ENCODE results near the gene FAM163B. TPM values are rescaled to one million over a fixed set of nuclear protein-coding genes. Genes with fewer than 3 reads are reported as not detected.

The FAM163B gene
- total and polyA plus RNA-seq, 2 donors (not counting 1 experiment from before 2014, with no cell fraction given) = not detected

- H3K27me3 Mint-ChIP-seq = peaks cover 19% of the 10 kb centered on the region
- H3K9me3 ChIP-seq (ENCODE audit: control extremely low read depth in 1 of 3, control insufficient read depth in 2 of 3, insufficient read depth in 1 of 3, low read length in 2 of 3) = peaks cover 0 to 8% (median 0%) of the 10 kb centered on the region in 3 donors
- no peaks in the 10 kb centered on the region for H4K20me1 ChIP-seq (ENCODE audit: control insufficient read depth, insufficient read depth, low read length, poor library complexity, severe bottlenecking)
- H3K4me1 ChIP-seq (ENCODE audit: control insufficient read depth in 2 of 2, insufficient read depth in 2 of 2, low read length in 2 of 2) = peaks cover 13 to 21% of the 10 kb centered on the region in 2 donors
- H3K27me3 ChIP-seq (replicated peaks in 1 of 4; ENCODE audit: control extremely low read depth in 1 of 4, control insufficient read depth in 3 of 4, insufficient read depth in 4 of 4, low read length in 3 of 4) = peaks cover 0 to 32% (median 4%) of the 10 kb centered on the region in 4 experiments
- peaks cover 20% of the 10 kb centered on the region for H3K4me1 Mint-ChIP-seq
- ATAC-seq (ENCODE audit: low read depth) (no peak), DNase-seq (no peak)
- no peak overlapping the region for H3K27ac Mint-ChIP-seq
- ChIA-PET POLR2A (no interaction called here), CTCF (no interaction called here)
- H2AFZ ChIP-seq (ENCODE audit: insufficient read depth, low read depth, low read length, poor library complexity, severe bottlenecking) = no peak overlapping the region
- H3K27ac ChIP-seq (ENCODE audit: low read length in 2 of 2) = no peak overlapping the region
- no peak for TF ChIP-seq EZH2 (IDR thresholded peaks at IDR 0.05; ENCODE audit: borderline replicate concordance, insufficient read depth, low read depth, low read length, poor library complexity, severe bottlenecking)
- no peak for TF ChIP-seq CTCF (IDR thresholded peaks at IDR 0.05)
- H3K4me3 Mint-ChIP-seq = no peak overlapping the region
- H3K9me3 Mint-ChIP-seq (ENCODE audit: insufficient read depth) = no peaks in the 10 kb centered on the region
- H3K36me3 ChIP-seq (replicated peaks in 1 of 2; ENCODE audit: control extremely low read depth in 1 of 2, control insufficient read depth in 1 of 2, extremely low read depth in 1 of 2, insufficient read depth in 2 of 2, low read length in 1 of 2) = no peaks in the 10 kb centered on the region
- H3K79me2 ChIP-seq (ENCODE audit: control insufficient read depth, insufficient read depth, low read length) = no peaks in the 10 kb centered on the region
- 98% methylated on average over 11 of the region's 15 CpGs for WGBS (ENCODE audit: insufficient coverage)
- no peak overlapping the region for H3K4me2 ChIP-seq (replicated peaks; ENCODE audit: low read depth, low read length, poor library complexity, severe bottlenecking)
- intact Hi-C loops (cut with micrococcal nuclease) = no loop called here
- H3K9ac ChIP-seq (ENCODE audit: low read length) = no peak overlapping the region
- no peak overlapping the region for H3K4me3 ChIP-seq (ENCODE audit: control extremely low read depth in 1 of 5, extremely low read depth in 1 of 5, insufficient read depth in 1 of 5, low read depth in 2 of 5, low read length in 4 of 5)
Observed at GRCh38 chr9:133560311-133560710, 48.9 kb downstream of the FAM163B start.

- ATAC-seq (ENCODE audit: low read depth) (peak; percentile 21), DNase-seq (no peak)
- ChIA-PET POLR2A (no interaction called here), CTCF (no interaction called here)
- Histone ChIP-seq H3K27ac (ENCODE audit: low read length in 2 of 2) (no peak overlapping the region), H3K9ac (ENCODE audit: low read length) (no peak overlapping the region), H4K20me1 (ENCODE audit: control insufficient read depth, insufficient read depth, low read length, poor library complexity, severe bottlenecking) (no peaks in the 10 kb centered on the region), H3K4me3 (ENCODE audit: control extremely low read depth in 1 of 5, extremely low read depth in 1 of 5, insufficient read depth in 1 of 5, low read depth in 2 of 5, low read length in 4 of 5) (no peak overlapping the region), H3K9me3 (ENCODE audit: control extremely low read depth in 1 of 3, control insufficient read depth in 2 of 3, insufficient read depth in 1 of 3, low read length in 2 of 3) (peaks cover 0 to 8% (median 0%) of the 10 kb centered on the region in 3 donors), H3K79me2 (ENCODE audit: control insufficient read depth, insufficient read depth, low read length) (no peaks in the 10 kb centered on the region), H3K4me2 (replicated peaks; ENCODE audit: low read depth, low read length, poor library complexity, severe bottlenecking) (peak overlapping the region; percentile 49), H3K36me3 (replicated peaks in 1 of 2; ENCODE audit: control extremely low read depth in 1 of 2, control insufficient read depth in 1 of 2, extremely low read depth in 1 of 2, insufficient read depth in 2 of 2, low read length in 1 of 2) (no peaks in the 10 kb centered on the region), H3K27me3 (replicated peaks in 1 of 4; ENCODE audit: control extremely low read depth in 1 of 4, control insufficient read depth in 3 of 4, insufficient read depth in 4 of 4, low read length in 3 of 4) (peaks cover 0 to 32% (median 4%) of the 10 kb centered on the region in 4 experiments), H2AFZ (ENCODE audit: insufficient read depth, low read depth, low read length, poor library complexity, severe bottlenecking) (peak overlapping the region; percentile 21), H3K4me1 (ENCODE audit: control insufficient read depth in 2 of 2, insufficient read depth in 2 of 2, low read length in 2 of 2) (peaks cover 13 to 21% of the 10 kb centered on the region in 2 donors)
- H3K27ac Mint-ChIP-seq = no peak overlapping the region
- H3K4me1 Mint-ChIP-seq = peaks cover 20% of the 10 kb centered on the region
- H3K27me3 Mint-ChIP-seq = peaks cover 22% of the 10 kb centered on the region
- 5% methylated on average over 31 of the region's 31 CpGs for WGBS (ENCODE audit: insufficient coverage)
- H3K4me3 Mint-ChIP-seq = peak overlapping the region; percentile 68
- TF ChIP-seq EZH2 (IDR thresholded peaks at IDR 0.05; ENCODE audit: borderline replicate concordance, insufficient read depth, low read depth, low read length, poor library complexity, severe bottlenecking) (no peak), CTCF (IDR thresholded peaks at IDR 0.05) (no peak)
- no peaks in the 10 kb centered on the region for H3K9me3 Mint-ChIP-seq (ENCODE audit: insufficient read depth)
- intact Hi-C loops (cut with micrococcal nuclease) = no loop called here
Observed at GRCh38 chr9:133558191-133559126, 50.7 kb downstream of the FAM163B start.
